ENCODE data around the gene PTP4A1. TPM values are rescaled to one million over a fixed set of nuclear protein-coding genes. Genes with fewer than 3 reads are reported as not detected.

The PTP4A1 gene
- total and polyA plus RNA-seq, 2 of the 13 experiments (the other 11 are each of a cell fraction or from before 2014, with no cell fraction given), result 141 to 376 TPM

- TF ChIP-seq KLF11 (CRISPR knock-in tag; IDR thresholded peaks at IDR 0.05) (peak; percentile 68; the same call in 1 of the 2 replicates), MTERF4 (CRISPR knock-in tag; IDR thresholded peaks at IDR 0.05) (no peak; the same call in 1 of the 2 replicates), ZNF788 (CRISPR knock-in tag; IDR thresholded peaks at IDR 0.05; ENCODE audit: borderline replicate concordance) (peak; percentile 41; the same call in 1 of the 2 replicates), ZNF468 (CRISPR knock-in tag; IDR thresholded peaks at IDR 0.05) (no peak), ZNF205 (CRISPR knock-in tag; IDR thresholded peaks at IDR 0.05) (no peak), ZBTB42 (CRISPR knock-in tag; IDR thresholded peaks at IDR 0.05) (no peak), ZNF660 (CRISPR knock-in tag; IDR thresholded peaks at IDR 0.05; ENCODE audit: borderline replicate concordance, low read depth) (no peak), ZNF724P (CRISPR knock-in tag; IDR thresholded peaks at IDR 0.05; ENCODE audit: borderline replicate concordance) (no peak), MIER2 (CRISPR knock-in tag; IDR thresholded peaks at IDR 0.05) (0 out of 2 replicates have a peak, but pooled peaks have one; percentile 57), JUND (CRISPR knock-in tag; IDR thresholded peaks at IDR 0.05) (peak; percentile 95), SKIL (CRISPR knock-in tag; IDR thresholded peaks at IDR 0.05; ENCODE audit: borderline replicate concordance) (no peak), POGZ (CRISPR knock-in tag; IDR thresholded peaks at IDR 0.05) (peak; percentile 85), YEATS2 (CRISPR knock-in tag; IDR thresholded peaks at IDR 0.05; ENCODE audit: borderline replicate concordance) (peak; percentile 65; the same call in 1 of the 2 replicates), SALL1 (CRISPR knock-in tag; IDR thresholded peaks at IDR 0.05) (peak; percentile 64; the same call in 1 of the 2 replicates), ZNF331 (CRISPR knock-in tag; IDR thresholded peaks at IDR 0.05) (peak; percentile 90), MXD4 (CRISPR knock-in tag; IDR thresholded peaks at IDR 0.05) (no peak), ZSCAN31 (CRISPR knock-in tag; IDR thresholded peaks at IDR 0.05; ENCODE audit: low read depth) (no peak), ZMYM4 (CRISPR knock-in tag; IDR thresholded peaks at IDR 0.05) (peak; percentile 63; the same call in 1 of the 2 replicates), MED1 (CRISPR knock-in tag; IDR thresholded peaks at IDR 0.05) (peak; percentile 96), ZBTB8A (CRISPR knock-in tag; IDR thresholded peaks at IDR 0.05; ENCODE audit: borderline replicate concordance, low read depth) (no peak), XRCC5 (optimal IDR thresholded peaks at IDR 0.05; ENCODE audit: low read length) (peak; percentile 58), ZNF275 (CRISPR knock-in tag; IDR thresholded peaks at IDR 0.05; ENCODE audit: borderline replicate concordance) (no peak), SALL2 (CRISPR knock-in tag; IDR thresholded peaks at IDR 0.05) (peak; percentile 51; the same call in 1 of the 2 replicates)
Measured at GRCh38 chr6:63527658-63528514, 44.4 kb upstream of the PTP4A1 start (continued).
